Transverse colon (tissue), 3 donors: ENCODE data around the gene LIPF.

Source experiments
- EP300 ChIP-seq: sonication (generic); formaldehyde crosslinking; IDR thresholded peaks from one replicate; pipeline ENCODE4 v1.6.1; 2017; ENCODE audit warnings: antibody characterized with exemption, low read depth
- TF ChIP-seq, protein P1 (sequence below), 5 experiments: fragments of 200-600 bp in 3 of 5; fragments of 450-650 bp in 2 of 5; sonication (generic) in 3 of 5; IDR thresholded peaks; 1 replicate in 2 of 5; 2 replicates in 3 of 5; pipeline ENCODE4 v1.5.1; 2016 to 2017; ENCODE audit warnings: antibody characterized with exemption in 5 of 5, inconsistent platforms in 3 of 5, mild to moderate bottlenecking in 2 of 5, moderate library complexity in 1 of 5

DNA sequence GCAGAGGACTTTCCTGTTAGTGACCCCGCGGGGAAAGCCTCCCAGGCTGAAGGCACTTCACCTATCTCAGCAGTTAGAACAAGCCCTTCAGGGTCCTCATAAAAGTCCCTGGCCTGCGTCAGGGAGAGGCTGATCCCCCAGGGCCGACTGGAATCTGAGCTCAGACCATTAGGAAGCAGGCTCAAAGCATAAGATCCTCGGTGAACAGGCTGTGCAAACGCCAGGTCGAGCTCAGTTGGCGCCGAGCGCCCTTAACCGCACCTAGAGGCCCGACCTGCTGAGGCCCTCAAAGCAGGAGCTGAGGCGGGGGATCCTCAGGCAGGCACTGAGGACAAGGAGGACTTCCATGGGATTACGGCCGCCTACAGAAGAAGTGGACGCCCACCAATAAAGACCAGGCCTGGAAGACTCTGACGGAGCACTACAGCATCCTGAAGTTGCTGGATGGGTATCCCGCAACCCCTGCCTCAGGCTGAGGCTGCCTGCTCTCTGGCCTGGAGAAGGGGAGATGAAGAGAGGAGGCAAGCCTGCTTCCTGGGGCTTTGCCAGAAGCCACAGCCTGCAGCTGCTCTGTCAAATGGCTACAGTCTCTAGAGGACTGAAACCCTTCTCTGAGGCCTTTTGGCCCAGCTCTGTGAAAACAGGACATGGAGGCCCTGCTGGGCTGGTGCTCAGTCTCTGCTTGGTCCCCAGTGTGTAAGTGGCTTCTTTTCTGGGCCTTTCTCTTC, 47.8 kb upstream of the LIPF start:
- no peak for TF ChIP-seq EP300
- TF ChIP-seq, protein P1, sequence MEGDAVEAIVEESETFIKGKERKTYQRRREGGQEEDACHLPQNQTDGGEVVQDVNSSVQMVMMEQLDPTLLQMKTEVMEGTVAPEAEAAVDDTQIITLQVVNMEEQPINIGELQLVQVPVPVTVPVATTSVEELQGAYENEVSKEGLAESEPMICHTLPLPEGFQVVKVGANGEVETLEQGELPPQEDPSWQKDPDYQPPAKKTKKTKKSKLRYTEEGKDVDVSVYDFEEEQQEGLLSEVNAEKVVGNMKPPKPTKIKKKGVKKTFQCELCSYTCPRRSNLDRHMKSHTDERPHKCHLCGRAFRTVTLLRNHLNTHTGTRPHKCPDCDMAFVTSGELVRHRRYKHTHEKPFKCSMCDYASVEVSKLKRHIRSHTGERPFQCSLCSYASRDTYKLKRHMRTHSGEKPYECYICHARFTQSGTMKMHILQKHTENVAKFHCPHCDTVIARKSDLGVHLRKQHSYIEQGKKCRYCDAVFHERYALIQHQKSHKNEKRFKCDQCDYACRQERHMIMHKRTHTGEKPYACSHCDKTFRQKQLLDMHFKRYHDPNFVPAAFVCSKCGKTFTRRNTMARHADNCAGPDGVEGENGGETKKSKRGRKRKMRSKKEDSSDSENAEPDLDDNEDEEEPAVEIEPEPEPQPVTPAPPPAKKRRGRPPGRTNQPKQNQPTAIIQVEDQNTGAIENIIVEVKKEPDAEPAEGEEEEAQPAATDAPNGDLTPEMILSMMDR (IDR thresholded peaks at IDR 0.05): no peak
